Thyroid gland (tissue), 4 donors: ENCODE measurements around the gene CREBBP. TPM values are rescaled to one million over a fixed set of nuclear protein-coding genes. Genes with fewer than 3 reads are reported as not detected.

Experiments
- DNase-seq, 2 donors: peaks; one replicate each; pipeline ENCODE4 v3.0.0-alpha.2; 2019
- H3K27ac ChIP-seq, 3 donors: fragments of 200-600 bp; sonication (generic); 1 replicate in 2 of 3; 2 replicates in 1 of 3; pipeline ENCODE4 v1.5.1; 2016 to 2019; ENCODE audit warnings: mild to moderate bottlenecking in 1 of 3, moderate library complexity in 1 of 3
- H3K27me3 ChIP-seq: fragments of 200-600 bp; sonication (generic); one replicate; pipeline ENCODE4 v1.5.1; 2019
- H3K36me3 ChIP-seq, 2 donors: fragments of 200-600 bp; sonication (generic); one replicate each; pipeline ENCODE4 v1.5.1; 2016 to 2019
- H3K4me1 ChIP-seq, 2 donors: fragments of 200-600 bp; sonication (generic); one replicate each; pipeline ENCODE4 v1.5.1; 2017 to 2019
- H3K4me3 ChIP-seq, 3 donors: fragments of 200-600 bp; sonication (generic); replicated peaks in 1 of 3; 1 replicate in 2 of 3; 2 replicates in 1 of 3; pipeline ENCODE4 v1.5.1; 2016; ENCODE audit warnings: mild to moderate bottlenecking in 1 of 3
- H3K9me3 ChIP-seq: fragments of 200-600 bp; sonication (generic); one replicate; pipeline ENCODE4 v1.5.1; 2017
- POLR2A ChIP-seq, 2 donors: fragments of 450-650 bp; IDR thresholded peaks; one replicate each; pipeline ENCODE4 v1.6.1; 2017; ENCODE audit warnings: antibody characterized with exemption in 2 of 2, mild to moderate bottlenecking in 2 of 2, moderate library complexity in 1 of 2
- WGBS, 2 donors: methylation state at CpG; one replicate each; pipeline ENCODE4 v1.1.5; 2017; 5-methylcytosine and 5-hydroxymethylcytosine counted together
- intact Hi-C: fragments of 100-400 bp; cut with DNase I; formaldehyde crosslinking; loops from one replicate; pipeline ENCODE4 v1.15.1; 2023
- total RNA-seq, 4 donors: library from RNA; depleted of rRNA; stranded (reverse); fragments of >200 nt; gene quantifications; one replicate each; pipeline ENCODE4 v1.2.3, GENCODE V29; 2016
- TF ChIP-seq, protein P1 (sequence below), 6 experiments: fragments of 200-600 bp in 3 of 6; fragments of 450-650 bp in 3 of 6; sonication (generic) in 3 of 6; IDR thresholded peaks; one replicate each; pipeline ENCODE4 v1.5.1; 2016 to 2019; ENCODE audit warnings: antibody characterized with exemption in 6 of 6, mild to moderate bottlenecking in 2 of 6, inconsistent platforms in 1 of 6, moderate library complexity in 1 of 6

The CREBBP gene
- total RNA-seq, 4 donors from 2014 or later, result 52.5 to 157 (median 75.9) TPM

DNA sequence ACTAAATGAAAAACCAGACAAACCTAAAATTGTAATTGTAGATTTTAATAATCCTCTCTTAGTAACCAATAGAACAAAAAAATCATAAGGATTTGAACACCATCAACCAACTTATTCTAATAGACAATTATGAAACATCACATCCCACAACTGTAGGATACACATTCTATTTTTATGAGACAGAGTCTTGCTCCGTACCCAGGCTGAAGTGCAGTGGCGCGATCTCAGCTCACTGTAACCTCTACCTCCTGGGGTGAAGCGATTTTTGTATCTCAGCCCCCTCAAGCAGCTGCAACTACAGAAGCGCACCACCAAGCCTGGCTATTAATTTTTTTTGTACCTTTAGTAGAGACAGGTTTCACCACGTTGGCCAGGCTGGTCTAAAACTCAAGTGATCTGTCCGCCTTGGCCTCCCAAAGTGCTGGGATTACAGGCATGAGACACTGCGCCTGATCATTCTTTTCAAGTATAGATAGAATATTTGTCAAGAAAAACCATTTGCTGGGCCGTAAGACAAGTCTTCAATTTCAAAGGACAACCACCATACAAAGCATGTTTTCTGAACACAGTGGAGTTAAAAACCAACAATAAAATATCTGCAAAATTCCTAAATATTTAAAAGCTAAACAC, 49.8 kb downstream of the CREBBP start:
- intact Hi-C loops, result no loop called here
- DNase-seq, result no peak
- Histone ChIP-seq H3K9me3 (no peaks in the 10 kb centered on the region), H3K27me3 (no peaks in the 10 kb centered on the region), H3K36me3 (no peaks in the 10 kb centered on the region), H3K4me1 (peaks cover 4 to 12% of the 10 kb centered on the region in 2 donors), H3K27ac (no peak overlapping the region), H3K4me3 (no peak overlapping the region)
- TF ChIP-seq POLR2A (IDR thresholded peaks at IDR 0.05), result no peak
- TF ChIP-seq, protein P1, sequence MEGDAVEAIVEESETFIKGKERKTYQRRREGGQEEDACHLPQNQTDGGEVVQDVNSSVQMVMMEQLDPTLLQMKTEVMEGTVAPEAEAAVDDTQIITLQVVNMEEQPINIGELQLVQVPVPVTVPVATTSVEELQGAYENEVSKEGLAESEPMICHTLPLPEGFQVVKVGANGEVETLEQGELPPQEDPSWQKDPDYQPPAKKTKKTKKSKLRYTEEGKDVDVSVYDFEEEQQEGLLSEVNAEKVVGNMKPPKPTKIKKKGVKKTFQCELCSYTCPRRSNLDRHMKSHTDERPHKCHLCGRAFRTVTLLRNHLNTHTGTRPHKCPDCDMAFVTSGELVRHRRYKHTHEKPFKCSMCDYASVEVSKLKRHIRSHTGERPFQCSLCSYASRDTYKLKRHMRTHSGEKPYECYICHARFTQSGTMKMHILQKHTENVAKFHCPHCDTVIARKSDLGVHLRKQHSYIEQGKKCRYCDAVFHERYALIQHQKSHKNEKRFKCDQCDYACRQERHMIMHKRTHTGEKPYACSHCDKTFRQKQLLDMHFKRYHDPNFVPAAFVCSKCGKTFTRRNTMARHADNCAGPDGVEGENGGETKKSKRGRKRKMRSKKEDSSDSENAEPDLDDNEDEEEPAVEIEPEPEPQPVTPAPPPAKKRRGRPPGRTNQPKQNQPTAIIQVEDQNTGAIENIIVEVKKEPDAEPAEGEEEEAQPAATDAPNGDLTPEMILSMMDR (IDR thresholded peaks at IDR 0.05), result no peak
- WGBS, 2 donors, result 92 to 93% methylated on average over 9 of the region's 9 CpGs

DNA sequence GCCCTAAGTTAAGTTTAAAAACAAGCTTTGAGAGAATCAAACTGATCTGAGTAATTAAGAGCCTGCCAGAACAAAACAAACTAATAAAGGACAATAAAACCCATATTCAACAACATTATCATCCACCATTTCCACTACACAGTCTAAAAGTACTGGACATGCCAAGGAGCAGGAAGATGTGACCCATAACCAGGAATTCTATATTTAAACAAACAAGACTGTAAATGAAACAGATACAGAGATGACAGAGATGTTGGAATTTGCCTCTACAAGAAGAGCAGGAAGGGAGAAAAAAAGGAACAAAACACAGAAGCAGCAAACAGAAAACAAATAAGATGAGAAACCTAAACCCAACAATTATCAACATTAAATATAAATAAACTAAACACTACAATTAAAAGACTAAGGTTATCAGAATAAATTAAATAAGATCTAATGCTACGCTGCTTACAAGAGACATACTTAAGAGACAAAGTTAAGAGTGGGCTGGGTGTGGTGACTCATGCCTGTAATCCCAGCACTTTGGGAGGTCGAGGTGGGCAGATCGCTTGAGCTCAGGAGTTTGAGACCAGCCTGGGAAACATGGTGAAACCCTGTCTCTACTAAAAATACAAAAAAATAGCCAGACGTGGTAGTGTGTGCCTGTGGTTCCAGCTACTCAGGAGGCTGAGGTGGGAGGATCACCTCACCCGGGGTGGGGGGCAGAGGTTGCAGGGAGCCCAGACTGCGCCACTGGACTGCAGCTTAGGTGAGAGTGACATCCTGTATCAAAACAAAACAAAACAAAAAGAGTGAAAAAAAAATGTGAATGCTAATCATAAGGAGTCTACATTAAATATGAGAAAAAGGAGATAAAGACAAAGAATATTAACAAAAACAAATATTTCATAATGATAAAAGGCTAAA, 50.6 kb downstream of the CREBBP start:
- intact Hi-C loops, result no loop called here
- H3K36me3 ChIP-seq, result no peaks in the 10 kb centered on the region
- DNase-seq, result no peak
- no peaks in the 10 kb centered on the region for H3K9me3 ChIP-seq
- no peak overlapping the region for H3K27ac ChIP-seq
- H3K4me3 ChIP-seq, result no peak overlapping the region
- 89 to 92% methylated on average over 6 of the region's 6 CpGs for WGBS, 2 donors
- no peaks in the 10 kb centered on the region for H3K27me3 ChIP-seq
- TF ChIP-seq, protein P1 (IDR thresholded peaks at IDR 0.05), result no peak
- no peak for TF ChIP-seq POLR2A (IDR thresholded peaks at IDR 0.05)
- peaks cover 4 to 19% of the 10 kb centered on the region in 2 donors for H3K4me1 ChIP-seq

DNA sequence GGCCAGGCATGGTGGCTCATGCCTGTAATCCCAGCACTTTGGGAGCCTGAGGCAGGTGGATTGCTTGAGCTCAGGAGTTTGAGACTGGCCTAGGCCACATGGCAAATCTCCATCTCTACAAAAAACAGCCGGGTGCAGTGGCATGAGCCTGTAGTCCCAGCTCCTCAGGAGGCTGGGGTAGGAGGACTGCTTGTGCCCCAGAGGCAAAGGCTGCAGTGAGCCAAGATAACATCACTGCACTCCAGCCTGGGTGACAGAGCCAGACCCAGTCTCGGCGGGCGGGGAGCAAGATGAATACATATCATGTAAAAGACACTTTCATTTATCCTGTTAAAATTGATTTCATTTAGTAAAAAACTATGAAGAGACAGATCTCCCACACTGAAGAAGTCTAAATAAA, 54.6 kb downstream of the CREBBP start:
- Histone ChIP-seq H3K4me3 (no peak overlapping the region), H3K27me3 (no peaks in the 10 kb centered on the region), H3K27ac (no peak overlapping the region), H3K36me3 (no peaks in the 10 kb centered on the region), H3K4me1 (peaks cover 38 to 58% of the 10 kb centered on the region in 2 donors), H3K9me3 (no peaks in the 10 kb centered on the region)
- intact Hi-C loops, result no loop called here
- 88 to 91% methylated on average over 4 of the region's 4 CpGs for WGBS, 2 donors
- no peak for DNase-seq
- no peak for TF ChIP-seq POLR2A (IDR thresholded peaks at IDR 0.05)
- TF ChIP-seq, protein P1 (IDR thresholded peaks at IDR 0.05), result no peak

DNA sequence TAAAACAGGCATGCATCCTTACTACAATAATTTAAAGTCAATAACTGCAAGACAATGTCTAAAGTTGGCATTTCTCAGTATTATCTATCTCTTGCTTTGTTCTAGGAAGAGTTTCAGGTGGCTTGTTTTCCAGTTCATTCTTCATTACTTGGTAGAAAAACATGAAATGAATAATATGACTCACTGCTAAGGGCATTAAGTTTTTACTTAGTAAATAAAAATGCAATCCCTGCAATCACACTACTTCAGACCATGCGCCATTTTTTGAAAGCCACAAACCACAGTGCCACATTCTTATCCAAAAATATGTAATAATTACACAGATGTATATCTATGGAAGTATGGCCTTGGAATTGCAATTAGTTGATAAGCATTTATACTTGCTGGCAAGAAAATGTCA, 55.4 kb downstream of the CREBBP start:
- intact Hi-C loops, result no loop called here

More for the DNA sequence above, 55.4 kb downstream of the CREBBP start:
- WGBS, 2 donors, result 84 to 87% methylated on average over 1 of the region's 1 CpG
- no peak for DNase-seq
- H3K27ac ChIP-seq, result no peak overlapping the region
- peaks cover 47 to 66% of the 10 kb centered on the region in 2 donors for H3K4me1 ChIP-seq
- H3K27me3 ChIP-seq, result no peaks in the 10 kb centered on the region
- TF ChIP-seq, protein P1 (IDR thresholded peaks at IDR 0.05), result no peak
- no peak for TF ChIP-seq POLR2A (IDR thresholded peaks at IDR 0.05)
- H3K36me3 ChIP-seq, result no peaks in the 10 kb centered on the region
- no peak overlapping the region for H3K4me3 ChIP-seq
- no peaks in the 10 kb centered on the region for H3K9me3 ChIP-seq
